HFF-Myc (cell line): ENCODE data around the gene CACNA2D4.

Experiments
- DNase-seq: peaks from one replicate; pipeline ENCODE4 v3.0.0-alpha.2; 2011; ENCODE audit warnings: low read depth; ENCODE audit errors: extremely low read depth
- H3K4me3 ChIP-seq: replicated peaks from 2 replicates; pipeline ENCODE4 v1.5.1; 2011; ENCODE audit warnings: low read depth, mild to moderate bottlenecking, control low read depth, low read length
- TF ChIP-seq, protein P1 (sequence below): IDR thresholded peaks from 2 replicates; pipeline ENCODE4 v1.5.1; 2012; ENCODE audit warnings: mild to moderate bottlenecking, low read depth, low read length, control low read depth; ENCODE audit errors: missing control alignments

The CACNA2D4 gene

DNA sequence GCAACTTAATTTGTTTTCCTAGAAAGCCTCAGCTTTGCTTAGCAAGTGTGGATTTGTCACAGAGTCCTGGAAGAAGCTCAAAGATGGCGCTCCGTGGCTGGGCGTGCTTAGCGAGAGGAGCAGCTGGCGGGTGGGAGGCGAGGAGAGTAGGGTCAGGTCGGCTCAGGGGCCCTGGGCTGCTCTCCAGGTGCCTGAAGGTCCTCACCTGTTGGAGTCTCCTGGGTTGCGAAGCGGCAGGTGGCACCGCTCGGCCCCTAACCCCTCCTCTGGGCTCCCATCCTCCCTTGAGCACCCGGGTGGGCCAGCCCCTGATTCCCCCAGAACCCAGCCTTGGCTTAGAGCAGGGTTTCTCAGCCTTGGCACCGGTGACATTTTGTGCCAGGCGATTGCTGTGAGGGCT, 73.0 kb downstream of the CACNA2D4 start:
- TF ChIP-seq, protein P1, sequence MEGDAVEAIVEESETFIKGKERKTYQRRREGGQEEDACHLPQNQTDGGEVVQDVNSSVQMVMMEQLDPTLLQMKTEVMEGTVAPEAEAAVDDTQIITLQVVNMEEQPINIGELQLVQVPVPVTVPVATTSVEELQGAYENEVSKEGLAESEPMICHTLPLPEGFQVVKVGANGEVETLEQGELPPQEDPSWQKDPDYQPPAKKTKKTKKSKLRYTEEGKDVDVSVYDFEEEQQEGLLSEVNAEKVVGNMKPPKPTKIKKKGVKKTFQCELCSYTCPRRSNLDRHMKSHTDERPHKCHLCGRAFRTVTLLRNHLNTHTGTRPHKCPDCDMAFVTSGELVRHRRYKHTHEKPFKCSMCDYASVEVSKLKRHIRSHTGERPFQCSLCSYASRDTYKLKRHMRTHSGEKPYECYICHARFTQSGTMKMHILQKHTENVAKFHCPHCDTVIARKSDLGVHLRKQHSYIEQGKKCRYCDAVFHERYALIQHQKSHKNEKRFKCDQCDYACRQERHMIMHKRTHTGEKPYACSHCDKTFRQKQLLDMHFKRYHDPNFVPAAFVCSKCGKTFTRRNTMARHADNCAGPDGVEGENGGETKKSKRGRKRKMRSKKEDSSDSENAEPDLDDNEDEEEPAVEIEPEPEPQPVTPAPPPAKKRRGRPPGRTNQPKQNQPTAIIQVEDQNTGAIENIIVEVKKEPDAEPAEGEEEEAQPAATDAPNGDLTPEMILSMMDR: no peak
- H3K4me3 ChIP-seq: no peak overlapping the region
- no peak for DNase-seq

GRCh38 chr12:1844661-1845409, 73.6 kb downstream of the CACNA2D4 start:
- TF ChIP-seq, protein P1: no peak
- no peak overlapping the region for H3K4me3 ChIP-seq
- no peak for DNase-seq

- DNase-seq: no peak
- TF ChIP-seq, protein P1: no peak
- no peak overlapping the region for H3K4me3 ChIP-seq
Measured at GRCh38 chr12:1844223-1844622, 74.2 kb downstream of the CACNA2D4 start.

- DNase-seq: no peak
- H3K4me3 ChIP-seq: no peak overlapping the region
- TF ChIP-seq, protein P1: no peak
Measured at GRCh38 chr12:1843641-1844005, 74.8 kb downstream of the CACNA2D4 start.

- no peak overlapping the region for H3K4me3 ChIP-seq
- TF ChIP-seq, protein P1: no peak
- DNase-seq: no peak
Measured at GRCh38 chr12:1842905-1843640, 75.4 kb downstream of the CACNA2D4 start.

DNA sequence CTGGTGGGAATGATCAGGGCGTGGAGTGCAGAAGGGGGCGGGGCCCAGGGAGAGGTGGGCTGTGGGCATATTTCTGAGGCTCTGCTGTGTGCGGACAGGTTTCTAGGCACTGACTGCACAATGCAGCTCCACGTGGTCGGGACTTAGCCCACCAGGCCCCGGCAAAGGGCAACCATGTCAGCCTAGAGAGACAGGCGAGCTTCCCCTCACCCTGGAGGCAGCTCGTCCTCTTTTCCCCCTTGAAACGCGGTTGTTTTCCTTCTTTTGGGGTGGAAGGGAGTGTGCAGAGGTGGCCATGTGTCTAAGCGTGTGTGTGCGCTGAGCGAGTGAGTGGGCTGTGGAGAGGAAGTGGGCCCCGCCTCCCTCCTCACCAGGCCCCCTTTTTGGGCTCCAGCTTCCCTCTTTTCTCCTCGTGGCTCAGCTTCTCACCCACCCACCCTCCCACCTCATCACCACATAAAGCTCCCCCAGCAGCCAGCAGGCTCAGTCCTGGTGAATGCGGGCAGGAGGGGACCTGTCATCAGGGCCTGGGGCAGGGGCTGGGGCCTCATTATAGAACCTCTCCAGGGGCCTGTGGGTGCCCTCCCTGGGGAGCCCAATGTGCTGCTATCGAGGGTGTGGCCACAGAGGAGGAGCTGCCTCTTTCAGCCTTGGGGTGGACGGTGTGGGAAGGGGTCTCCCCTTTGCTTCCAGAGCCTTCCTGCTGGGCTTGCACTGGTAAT, 76.1 kb downstream of the CACNA2D4 start:
- no peak for DNase-seq
- H3K4me3 ChIP-seq: no peak overlapping the region

More for the DNA sequence above, 76.1 kb downstream of the CACNA2D4 start:
- TF ChIP-seq, protein P1: no peak
